Measurements from ENCODE around the gene GFRA3.

Gene GFRA3, protein sequence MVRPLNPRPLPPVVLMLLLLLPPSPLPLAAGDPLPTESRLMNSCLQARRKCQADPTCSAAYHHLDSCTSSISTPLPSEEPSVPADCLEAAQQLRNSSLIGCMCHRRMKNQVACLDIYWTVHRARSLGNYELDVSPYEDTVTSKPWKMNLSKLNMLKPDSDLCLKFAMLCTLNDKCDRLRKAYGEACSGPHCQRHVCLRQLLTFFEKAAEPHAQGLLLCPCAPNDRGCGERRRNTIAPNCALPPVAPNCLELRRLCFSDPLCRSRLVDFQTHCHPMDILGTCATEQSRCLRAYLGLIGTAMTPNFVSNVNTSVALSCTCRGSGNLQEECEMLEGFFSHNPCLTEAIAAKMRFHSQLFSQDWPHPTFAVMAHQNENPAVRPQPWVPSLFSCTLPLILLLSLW

GRCh38 chr5:138274189-138274853 lies at the start of gene GFRA3:
GFRA3 (minus strand) TSS chr5:138274621; CDS start chr5:138274424, 197 bp downstream.
- TF ChIP-seq ZBTB7A (IDR thresholded peaks at IDR 0.05; ENCODE audit: low read depth) (peak; percentile 77; the same call in 1 of the 2 replicates), EP300 (IDR thresholded peaks at IDR 0.05; ENCODE audit: borderline replicate concordance) (no peak), NFIC (IDR thresholded peaks at IDR 0.05) (peak; percentile 5; the same call in 1 of the 2 replicates)

- TF ChIP-seq ZBTB7A (IDR thresholded peaks at IDR 0.05; ENCODE audit: low read depth): no peak
- TF ChIP-seq, protein P1, sequence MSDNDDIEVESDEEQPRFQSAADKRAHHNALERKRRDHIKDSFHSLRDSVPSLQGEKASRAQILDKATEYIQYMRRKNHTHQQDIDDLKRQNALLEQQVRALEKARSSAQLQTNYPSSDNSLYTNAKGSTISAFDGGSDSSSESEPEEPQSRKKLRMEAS (IDR thresholded peaks at IDR 0.05): no peak
- no peak for TF ChIP-seq CREB1 (IDR thresholded peaks at IDR 0.05; ENCODE audit: low read depth)
- no peak for TF ChIP-seq FOXM1 (IDR thresholded peaks at IDR 0.05; ENCODE audit: borderline replicate concordance, low read depth)
- TF ChIP-seq, protein P2, sequence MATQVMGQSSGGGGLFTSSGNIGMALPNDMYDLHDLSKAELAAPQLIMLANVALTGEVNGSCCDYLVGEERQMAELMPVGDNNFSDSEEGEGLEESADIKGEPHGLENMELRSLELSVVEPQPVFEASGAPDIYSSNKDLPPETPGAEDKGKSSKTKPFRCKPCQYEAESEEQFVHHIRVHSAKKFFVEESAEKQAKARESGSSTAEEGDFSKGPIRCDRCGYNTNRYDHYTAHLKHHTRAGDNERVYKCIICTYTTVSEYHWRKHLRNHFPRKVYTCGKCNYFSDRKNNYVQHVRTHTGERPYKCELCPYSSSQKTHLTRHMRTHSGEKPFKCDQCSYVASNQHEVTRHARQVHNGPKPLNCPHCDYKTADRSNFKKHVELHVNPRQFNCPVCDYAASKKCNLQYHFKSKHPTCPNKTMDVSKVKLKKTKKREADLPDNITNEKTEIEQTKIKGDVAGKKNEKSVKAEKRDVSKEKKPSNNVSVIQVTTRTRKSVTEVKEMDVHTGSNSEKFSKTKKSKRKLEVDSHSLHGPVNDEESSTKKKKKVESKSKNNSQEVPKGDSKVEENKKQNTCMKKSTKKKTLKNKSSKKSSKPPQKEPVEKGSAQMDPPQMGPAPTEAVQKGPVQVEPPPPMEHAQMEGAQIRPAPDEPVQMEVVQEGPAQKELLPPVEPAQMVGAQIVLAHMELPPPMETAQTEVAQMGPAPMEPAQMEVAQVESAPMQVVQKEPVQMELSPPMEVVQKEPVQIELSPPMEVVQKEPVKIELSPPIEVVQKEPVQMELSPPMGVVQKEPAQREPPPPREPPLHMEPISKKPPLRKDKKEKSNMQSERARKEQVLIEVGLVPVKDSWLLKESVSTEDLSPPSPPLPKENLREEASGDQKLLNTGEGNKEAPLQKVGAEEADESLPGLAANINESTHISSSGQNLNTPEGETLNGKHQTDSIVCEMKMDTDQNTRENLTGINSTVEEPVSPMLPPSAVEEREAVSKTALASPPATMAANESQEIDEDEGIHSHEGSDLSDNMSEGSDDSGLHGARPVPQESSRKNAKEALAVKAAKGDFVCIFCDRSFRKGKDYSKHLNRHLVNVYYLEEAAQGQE (IDR thresholded peaks at IDR 0.05; ENCODE audit: low read depth): no peak
- no peak for TF ChIP-seq CEBPB (IDR thresholded peaks at IDR 0.05)
- TF ChIP-seq EP300 (IDR thresholded peaks at IDR 0.05; ENCODE audit: borderline replicate concordance): no peak
- no peak for TF ChIP-seq TAF1 (IDR thresholded peaks at IDR 0.05; ENCODE audit: low read depth)
- no peak for TF ChIP-seq RAD21 (IDR thresholded peaks at IDR 0.05; ENCODE audit: low read depth)
- TF ChIP-seq TEAD4 (IDR thresholded peaks at IDR 0.05): no peak
- no peak for TF ChIP-seq USF1 (IDR thresholded peaks at IDR 0.05)
- no peak for TF ChIP-seq YY1 (IDR thresholded peaks at IDR 0.05; ENCODE audit: low read depth)
- TF ChIP-seq NFIC (IDR thresholded peaks at IDR 0.05): no peak
- TF ChIP-seq TCF12 (IDR thresholded peaks at IDR 0.05; ENCODE audit: low read depth): no peak
- TF ChIP-seq EGR1 (IDR thresholded peaks at IDR 0.05): no peak
These were observed 41.9 kb upstream of the GFRA3 start for GRCh38 chr5:138316355-138316754.

GRCh38 chr5:138315751-138316278 lies 41.4 kb upstream of the GFRA3 start:
- no peak for TF ChIP-seq TAF1 (IDR thresholded peaks at IDR 0.05; ENCODE audit: low read depth)

- TF ChIP-seq NFIC (IDR thresholded peaks at IDR 0.05): peak; percentile 42
- TF ChIP-seq TCF12 (IDR thresholded peaks at IDR 0.05; ENCODE audit: low read depth): no peak
These were observed 31.4 kb upstream of the GFRA3 start for GRCh38 chr5:138305797-138306196.

GRCh38 chr5:138303372-138303771 lies 29.0 kb upstream of the GFRA3 start:
- TF ChIP-seq ZBTB7A (IDR thresholded peaks at IDR 0.05; ENCODE audit: low read depth) (no peak), NFIC (IDR thresholded peaks at IDR 0.05) (no peak)

DNA sequence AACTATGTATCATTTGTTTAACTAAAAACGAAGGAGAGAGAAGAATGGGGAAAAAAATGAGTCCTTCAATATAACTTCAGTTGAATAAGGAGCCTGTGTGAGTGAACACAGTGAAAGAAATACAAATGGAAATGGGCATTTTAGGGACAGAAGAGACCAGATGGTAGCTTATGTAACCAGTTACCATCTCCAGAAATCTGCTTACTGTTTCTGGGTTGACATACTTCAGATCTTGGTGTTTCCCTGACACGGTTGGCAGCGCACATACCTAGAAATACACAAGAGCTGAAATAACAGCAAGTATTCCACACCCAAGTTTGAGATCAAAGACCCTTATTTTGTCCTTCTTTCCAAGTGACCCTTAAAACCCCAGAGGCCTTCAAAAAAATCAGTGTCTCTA lies 14.9 kb upstream of the GFRA3 start:
- TF ChIP-seq TEAD4 (IDR thresholded peaks at IDR 0.05) (no peak), ZBTB7A (IDR thresholded peaks at IDR 0.05; ENCODE audit: low read depth) (no peak), FOXM1 (IDR thresholded peaks at IDR 0.05; ENCODE audit: borderline replicate concordance, low read depth) (no peak), EP300 (IDR thresholded peaks at IDR 0.05; ENCODE audit: borderline replicate concordance) (no peak), CREB1 (IDR thresholded peaks at IDR 0.05; ENCODE audit: low read depth) (no peak), YY1 (IDR thresholded peaks at IDR 0.05; ENCODE audit: low read depth) (no peak), CEBPB (IDR thresholded peaks at IDR 0.05) (no peak), TAF1 (IDR thresholded peaks at IDR 0.05; ENCODE audit: low read depth) (no peak), NFIC (IDR thresholded peaks at IDR 0.05) (no peak), TCF12 (IDR thresholded peaks at IDR 0.05; ENCODE audit: low read depth) (no peak)
- TF ChIP-seq, protein P1 (IDR thresholded peaks at IDR 0.05): no peak
- TF ChIP-seq, protein P2 (IDR thresholded peaks at IDR 0.05; ENCODE audit: low read depth): no peak

Data from Ishikawa (cell line).